HK-2 (cell line): ENCODE results near the gene KRT38.
"Not testable (repeated sequence)": the region's sequence is repeated elsewhere in the genome, so short reads cannot be mapped to it uniquely, and the experiment has no call there.

Experiments used
- DNase-seq: peaks from one replicate; pipeline ENCODE4 v3.0.0-alpha.2; 2018; ENCODE audit not compliant: unreplicated experiment

The KRT38 gene

GRCh38 chr17:41395611-41396010 is 45.2 kb downstream of the KRT38 start:
- no peak for DNase-seq

- DNase-seq = not testable (repeated sequence)
Observed at GRCh38 chr17:41395044-41395443, 45.7 kb downstream of the KRT38 start.

GRCh38 chr17:41394254-41394996 is 46.4 kb downstream of the KRT38 start:
- DNase-seq = no peak

- no peak for DNase-seq
Observed at GRCh38 chr17:41393826-41394225, 47.0 kb downstream of the KRT38 start.

- no peak for DNase-seq
Observed at GRCh38 chr17:41393294-41393693, 47.5 kb downstream of the KRT38 start.

- DNase-seq = no peak
Observed at GRCh38 chr17:41392278-41392677, 48.5 kb downstream of the KRT38 start.

GRCh38 chr17:41391535-41391934 is 49.2 kb downstream of the KRT38 start:
- no peak for DNase-seq

GRCh38 chr17:41390411-41390938 is 50.3 kb downstream of the KRT38 start:
- DNase-seq = no peak

- no peak for DNase-seq
Observed at GRCh38 chr17:41387670-41388069, 53.1 kb downstream of the KRT38 start.

- DNase-seq = no peak
Observed at GRCh38 chr17:41386227-41386626, 54.6 kb downstream of the KRT38 start.
